ENCODE results near the gene SCRN2.

SCRN2 gene

DNA sequence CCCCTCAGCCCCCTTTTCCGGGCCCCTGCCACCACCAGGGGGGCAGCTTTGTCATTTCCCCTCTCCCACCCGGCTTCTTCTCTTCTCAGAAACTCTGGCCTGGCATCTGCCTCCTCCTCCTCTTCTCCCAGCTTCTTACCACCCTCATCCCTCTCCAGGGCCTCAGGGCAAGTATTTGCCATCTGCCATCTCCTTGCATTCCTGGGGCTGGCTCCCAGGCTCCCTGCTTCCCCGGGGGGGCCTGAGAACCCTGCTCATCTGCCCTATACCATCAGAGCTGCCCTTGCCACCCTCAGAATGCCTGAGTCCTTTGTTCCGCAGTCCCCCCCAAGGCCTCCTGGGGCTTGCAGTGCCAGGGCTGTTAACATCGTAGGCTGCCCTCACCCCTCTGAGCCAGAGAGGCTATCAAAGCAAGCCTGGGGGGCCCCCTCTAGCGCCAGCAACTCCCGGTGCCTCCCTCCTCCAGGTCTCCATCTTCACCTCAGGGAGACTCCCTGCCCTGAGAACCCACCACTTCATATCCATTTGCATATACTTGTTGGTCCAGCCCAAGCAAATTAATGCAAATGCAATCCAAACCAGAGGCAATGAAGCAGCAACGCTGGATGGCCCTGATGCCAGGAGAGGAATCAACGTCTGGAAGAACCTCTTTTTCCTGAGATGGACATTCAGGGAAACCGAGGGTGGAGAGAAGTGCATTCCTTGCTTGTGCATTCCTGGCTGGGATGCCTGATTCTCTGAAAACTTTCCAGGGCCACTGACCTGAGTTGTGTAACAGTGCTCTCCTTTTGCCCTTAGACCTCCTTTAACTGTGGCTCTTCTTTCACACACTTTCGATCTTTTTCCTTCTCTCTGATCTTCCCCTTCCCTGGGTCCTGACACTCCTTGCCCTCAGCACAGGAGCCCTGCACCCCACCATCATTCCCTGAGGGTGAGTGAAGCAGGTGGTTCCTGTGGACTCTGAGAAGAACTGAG, 34.2 kb upstream of the SCRN2 start:
- TF ChIP-seq, protein P1, sequence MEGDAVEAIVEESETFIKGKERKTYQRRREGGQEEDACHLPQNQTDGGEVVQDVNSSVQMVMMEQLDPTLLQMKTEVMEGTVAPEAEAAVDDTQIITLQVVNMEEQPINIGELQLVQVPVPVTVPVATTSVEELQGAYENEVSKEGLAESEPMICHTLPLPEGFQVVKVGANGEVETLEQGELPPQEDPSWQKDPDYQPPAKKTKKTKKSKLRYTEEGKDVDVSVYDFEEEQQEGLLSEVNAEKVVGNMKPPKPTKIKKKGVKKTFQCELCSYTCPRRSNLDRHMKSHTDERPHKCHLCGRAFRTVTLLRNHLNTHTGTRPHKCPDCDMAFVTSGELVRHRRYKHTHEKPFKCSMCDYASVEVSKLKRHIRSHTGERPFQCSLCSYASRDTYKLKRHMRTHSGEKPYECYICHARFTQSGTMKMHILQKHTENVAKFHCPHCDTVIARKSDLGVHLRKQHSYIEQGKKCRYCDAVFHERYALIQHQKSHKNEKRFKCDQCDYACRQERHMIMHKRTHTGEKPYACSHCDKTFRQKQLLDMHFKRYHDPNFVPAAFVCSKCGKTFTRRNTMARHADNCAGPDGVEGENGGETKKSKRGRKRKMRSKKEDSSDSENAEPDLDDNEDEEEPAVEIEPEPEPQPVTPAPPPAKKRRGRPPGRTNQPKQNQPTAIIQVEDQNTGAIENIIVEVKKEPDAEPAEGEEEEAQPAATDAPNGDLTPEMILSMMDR (IDR thresholded peaks at IDR 0.05; ENCODE audit: low read depth, low read length) = no peak
- no peak overlapping the region for H3K4me3 ChIP-seq (ENCODE audit: low read depth, low read length)

DNA sequence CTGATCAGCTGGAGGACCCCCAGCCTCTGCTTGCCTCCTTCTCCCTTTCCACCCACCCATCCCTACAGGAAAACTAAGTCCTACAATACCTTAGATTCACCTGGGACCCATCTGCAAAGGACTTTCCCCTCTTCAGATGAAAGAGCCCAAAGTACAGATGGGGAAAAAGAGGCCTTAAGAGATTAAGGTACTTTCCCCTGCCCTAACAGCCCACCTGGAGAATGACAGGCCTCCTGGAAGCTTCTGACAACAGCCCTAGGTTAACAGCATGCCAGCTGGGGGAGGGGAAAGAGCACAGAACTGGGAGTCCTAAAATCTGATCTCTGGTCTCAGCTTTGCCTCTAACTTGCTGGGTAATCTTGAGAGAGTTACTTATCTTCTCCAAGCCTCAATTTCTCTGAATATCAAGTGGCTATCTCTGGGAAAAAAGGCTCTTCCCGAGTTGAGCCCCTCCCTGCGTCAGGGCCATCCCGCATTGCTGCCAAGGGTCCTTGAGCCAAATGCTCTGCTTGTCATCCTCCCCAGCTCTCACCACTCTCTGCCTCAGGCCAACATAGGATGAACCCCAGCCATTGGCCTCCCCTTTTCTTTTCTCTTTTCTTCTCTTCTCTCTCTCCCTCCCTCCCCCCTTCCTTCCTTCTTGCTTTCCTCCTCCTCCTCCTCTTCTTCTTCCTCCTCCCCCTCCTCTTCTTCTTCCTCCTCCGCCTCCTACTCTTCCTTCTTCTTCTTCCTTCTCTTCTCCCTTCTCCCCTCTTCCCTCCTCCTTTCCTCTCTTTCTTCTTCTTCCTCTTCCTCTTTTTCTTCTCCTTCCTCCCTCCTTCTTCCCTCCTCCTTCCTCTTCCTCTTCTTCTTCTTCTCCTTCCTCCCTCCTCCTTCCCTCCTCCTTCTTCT, 32.4 kb upstream of the SCRN2 start:
- TF ChIP-seq, protein P1 (IDR thresholded peaks at IDR 0.05; ENCODE audit: low read depth, low read length) = no peak
- H3K4me3 ChIP-seq (ENCODE audit: low read depth, low read length) = no peak overlapping the region

DNA sequence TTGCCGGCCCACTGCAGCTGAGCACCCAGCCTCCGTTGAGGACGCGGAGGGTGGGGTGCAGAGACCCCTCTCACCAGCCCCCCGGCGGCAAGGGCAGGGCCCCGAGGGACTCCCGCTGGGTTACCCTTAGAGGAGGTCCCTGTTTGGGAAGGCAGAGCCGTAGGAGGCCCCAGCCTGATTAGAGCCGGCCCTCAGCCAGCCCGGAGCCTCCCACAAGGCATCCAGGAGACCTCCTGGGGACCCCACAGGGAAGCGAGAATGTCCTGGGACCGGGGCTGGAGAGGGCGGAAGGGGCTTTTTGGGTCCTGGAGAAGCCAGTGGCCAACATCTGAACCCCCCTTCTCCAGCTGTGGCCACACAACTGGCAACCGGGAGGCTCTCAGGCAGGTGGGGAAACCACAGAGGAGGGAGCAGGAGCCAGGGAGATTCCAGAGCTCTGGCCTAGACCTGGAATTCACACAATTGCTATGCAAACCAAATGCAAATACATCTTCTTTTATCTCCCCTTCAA, 31.6 kb upstream of the SCRN2 start:
- H3K4me3 ChIP-seq (ENCODE audit: low read depth, low read length) = no peak overlapping the region
- TF ChIP-seq, protein P1 (IDR thresholded peaks at IDR 0.05; ENCODE audit: low read depth, low read length) = no peak

DNA sequence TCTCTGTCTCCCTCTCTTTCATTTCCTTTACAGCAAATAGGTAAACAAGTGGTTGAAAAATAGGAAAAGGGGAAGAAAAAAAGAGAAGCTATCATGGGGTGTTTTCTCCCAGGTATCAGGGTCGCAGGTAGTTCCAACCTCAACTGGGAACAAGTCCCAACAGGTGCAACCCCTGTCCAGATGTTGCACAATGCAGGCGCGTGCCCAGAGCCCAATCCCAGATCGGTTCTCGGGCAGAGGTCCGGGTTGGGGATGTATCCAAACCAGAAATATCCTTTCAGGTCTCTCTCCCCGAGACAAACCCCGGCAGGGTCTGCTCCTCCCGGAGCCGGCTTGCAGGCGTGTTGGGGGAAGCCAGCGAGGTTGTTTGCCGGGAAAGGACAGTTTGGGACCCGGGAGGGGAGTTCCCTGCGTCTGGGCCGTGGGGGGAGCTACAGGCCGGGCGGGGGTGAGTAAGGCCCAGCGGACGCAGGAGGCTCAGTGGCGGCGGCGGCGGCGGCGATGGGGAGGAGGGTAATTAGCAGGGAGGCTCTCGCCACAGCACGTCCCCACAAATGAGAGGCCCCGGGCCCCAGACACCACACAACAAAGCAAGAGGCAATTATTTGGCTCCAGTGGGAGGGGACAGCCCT, 31.1 kb upstream of the SCRN2 start:
- TF ChIP-seq, protein P1 (IDR thresholded peaks at IDR 0.05; ENCODE audit: low read depth, low read length) = no peak
- no peak overlapping the region for H3K4me3 ChIP-seq (ENCODE audit: low read depth, low read length)

DNA sequence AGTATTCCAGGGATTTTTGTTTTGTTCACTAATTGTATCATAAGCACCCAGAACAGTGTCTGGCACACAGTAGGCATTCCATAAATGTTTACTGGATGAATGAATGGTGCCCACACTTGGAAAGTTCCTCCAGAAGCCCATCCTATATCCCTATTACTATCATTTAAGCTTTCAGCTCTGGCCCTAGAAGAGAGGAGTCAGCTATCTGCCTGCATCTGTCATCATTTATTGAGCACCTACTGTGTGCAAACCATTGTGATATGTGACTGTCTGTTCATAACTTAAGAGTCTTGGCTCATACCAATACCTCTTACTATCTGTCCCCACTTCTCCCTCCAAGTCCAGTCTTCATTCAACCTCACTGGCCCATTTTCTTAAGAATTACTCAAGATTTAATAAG, 30.0 kb upstream of the SCRN2 start:
- H3K4me3 ChIP-seq (ENCODE audit: low read depth, low read length) = no peak overlapping the region
- TF ChIP-seq, protein P1 (IDR thresholded peaks at IDR 0.05; ENCODE audit: low read depth, low read length) = no peak

DNA sequence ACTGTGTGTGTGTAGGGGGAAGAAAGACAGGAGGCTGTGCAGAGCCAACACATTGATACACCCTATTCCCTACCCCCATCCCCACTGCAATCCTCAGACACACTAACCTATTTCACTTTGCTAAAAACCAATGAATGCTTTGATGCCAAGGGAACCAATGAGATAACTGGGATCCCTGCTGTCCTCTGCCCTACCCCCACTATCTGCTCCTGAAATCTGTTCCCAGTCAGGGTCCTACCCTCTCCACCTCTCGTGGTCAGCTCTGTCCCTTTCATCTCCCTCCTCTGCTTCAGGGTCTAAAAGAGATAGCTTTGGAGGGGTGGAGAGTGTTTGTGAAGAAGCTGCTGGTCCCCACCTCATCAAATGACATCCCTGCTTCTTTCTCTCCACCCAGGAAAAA, 29.0 kb upstream of the SCRN2 start:
- H3K4me3 ChIP-seq (ENCODE audit: low read depth, low read length) = no peak overlapping the region
- TF ChIP-seq, protein P1 (IDR thresholded peaks at IDR 0.05; ENCODE audit: low read depth, low read length) = no peak

Measured in WI38 (cell line).